Muscle layer of duodenum (tissue), 2 donors: Measurements from ENCODE around the gene IGFALS.

Experiments used
- H3K27ac ChIP-seq: one replicate; pipeline ENCODE4 v1.7.0; 2013; ENCODE audit warnings: mild to moderate bottlenecking, low read length
- H3K27me3 ChIP-seq: one replicate; pipeline ENCODE4 v1.7.0; 2013; ENCODE audit warnings: low read depth, mild to moderate bottlenecking, control low read depth, low read length
- H3K36me3 ChIP-seq, 2 donors: one replicate each; pipeline ENCODE4 v1.7.0; 2013; ENCODE audit warnings: low read length in 2 of 2, control low read depth in 1 of 2, mild to moderate bottlenecking in 1 of 2; ENCODE audit not compliant: insufficient read depth in 2 of 2, control insufficient read depth in 1 of 2
- H3K4me1 ChIP-seq, 2 donors: one replicate each; pipeline ENCODE4 v1.7.0; 2013; ENCODE audit warnings: low read length in 2 of 2, mild to moderate bottlenecking in 2 of 2, control low read depth in 1 of 2, moderate library complexity in 1 of 2; ENCODE audit not compliant: insufficient read depth in 2 of 2, control insufficient read depth in 1 of 2
- H3K4me3 ChIP-seq, 2 donors: one replicate each; pipeline ENCODE4 v1.7.0; 2013; ENCODE audit warnings: low read length in 2 of 2, low read depth in 1 of 2, mild to moderate bottlenecking in 1 of 2
- H3K9me3 ChIP-seq, 2 donors: one replicate each; pipeline ENCODE4 v1.7.0; 2013; ENCODE audit warnings: low read length in 2 of 2, control low read depth in 1 of 2, mild to moderate bottlenecking in 1 of 2; ENCODE audit not compliant: control insufficient read depth in 1 of 2
- donor health status: healthy.

IGFALS gene

GRCh38 chr16:1745900-1746692 is 47.4 kb downstream of the IGFALS start:
- Histone ChIP-seq H3K27ac (no peak overlapping the region), H3K4me3 (no peak overlapping the region), H3K27me3 (no peaks in the 10 kb centered on the region), H3K4me1 (no peaks in the 10 kb centered on the region), H3K9me3 (no peaks in the 10 kb centered on the region), H3K36me3 (peaks cover 15 to 80% of the 10 kb centered on the region in 2 donors)

GRCh38 chr16:1745181-1745899 is 48.2 kb downstream of the IGFALS start:
- no peaks in the 10 kb centered on the region for H3K27me3 ChIP-seq
- no peaks in the 10 kb centered on the region for H3K9me3 ChIP-seq
- no peak overlapping the region for H3K27ac ChIP-seq
- H3K4me3 ChIP-seq: no peak overlapping the region
- no peaks in the 10 kb centered on the region for H3K4me1 ChIP-seq
- peaks cover 22 to 88% of the 10 kb centered on the region in 2 donors for H3K36me3 ChIP-seq

GRCh38 chr16:1744338-1744840 is 49.1 kb downstream of the IGFALS start:
- Histone ChIP-seq H3K27ac (no peak overlapping the region), H3K4me3 (no peak overlapping the region), H3K36me3 (peaks cover 22 to 84% of the 10 kb centered on the region in 2 donors), H3K27me3 (no peaks in the 10 kb centered on the region), H3K4me1 (no peaks in the 10 kb centered on the region), H3K9me3 (no peaks in the 10 kb centered on the region)

- H3K4me1 ChIP-seq: no peaks in the 10 kb centered on the region
Measured at GRCh38 chr16:1743376-1744337, 49.8 kb downstream of the IGFALS start.

GRCh38 chr16:1741553-1742165 is 51.8 kb downstream of the IGFALS start:
- no peak overlapping the region for H3K4me3 ChIP-seq
- no peaks in the 10 kb centered on the region for H3K4me1 ChIP-seq
- no peak overlapping the region for H3K27ac ChIP-seq
- no peaks in the 10 kb centered on the region for H3K27me3 ChIP-seq
- H3K9me3 ChIP-seq: no peaks in the 10 kb centered on the region
- peaks cover 9 to 57% of the 10 kb centered on the region in 2 donors for H3K36me3 ChIP-seq

More at GRCh38 chr16:1743376-1744337, 49.8 kb downstream of the IGFALS start:
- Histone ChIP-seq H3K27me3 (no peaks in the 10 kb centered on the region), H3K9me3 (no peaks in the 10 kb centered on the region), H3K4me3 (no peak overlapping the region), H3K36me3 (peaks cover 18 to 77% of the 10 kb centered on the region in 2 donors), H3K27ac (no peak overlapping the region)

- Histone ChIP-seq H3K36me3 (peaks cover 9 to 50% of the 10 kb centered on the region in 2 donors), H3K27ac (no peak overlapping the region), H3K4me3 (no peak overlapping the region), H3K9me3 (no peaks in the 10 kb centered on the region), H3K27me3 (no peaks in the 10 kb centered on the region), H3K4me1 (no peaks in the 10 kb centered on the region)
Measured at GRCh38 chr16:1740781-1741490, 52.6 kb downstream of the IGFALS start.
